ENCODE results near the gene HAT1. TPM values are rescaled to one million over a fixed set of nuclear protein-coding genes. Genes with fewer than 3 reads are reported as not detected.
"Not testable (repeated sequence)": the region's sequence is repeated elsewhere in the genome, so short reads cannot be mapped to it uniquely, and the experiment has no call there.

HAT1 gene
- total RNA-seq, 1 donor from 2014 or later, result 37.9 TPM

DNA sequence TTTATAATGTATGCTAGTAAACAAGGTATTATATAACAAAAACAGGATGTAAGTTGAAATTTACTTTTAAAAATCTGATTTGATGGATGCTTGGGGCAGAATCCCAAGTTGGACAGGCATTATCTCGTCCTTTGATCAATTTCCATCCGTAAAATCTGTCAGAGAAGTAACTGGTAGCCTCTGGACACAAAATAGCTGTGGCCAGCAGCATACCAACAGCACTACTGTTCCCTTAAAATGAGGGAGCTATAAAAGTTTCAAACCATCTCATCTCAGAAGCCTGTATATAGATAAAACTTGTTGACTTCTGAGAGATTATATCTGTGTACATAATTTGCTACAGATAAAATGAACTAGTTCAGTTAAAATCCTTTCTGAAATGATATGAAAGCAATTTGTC lies 62.8 kb downstream of the HAT1 start:
- H3K27ac Mint-ChIP-seq (ENCODE audit: unreplicated experiment), result no peak overlapping the region
- peaks cover 9% of the 10 kb centered on the region for H3K36me3 Mint-ChIP-seq (ENCODE audit: low read depth)
- DNase-seq (ENCODE audit: low spot score), result no peak

DNA sequence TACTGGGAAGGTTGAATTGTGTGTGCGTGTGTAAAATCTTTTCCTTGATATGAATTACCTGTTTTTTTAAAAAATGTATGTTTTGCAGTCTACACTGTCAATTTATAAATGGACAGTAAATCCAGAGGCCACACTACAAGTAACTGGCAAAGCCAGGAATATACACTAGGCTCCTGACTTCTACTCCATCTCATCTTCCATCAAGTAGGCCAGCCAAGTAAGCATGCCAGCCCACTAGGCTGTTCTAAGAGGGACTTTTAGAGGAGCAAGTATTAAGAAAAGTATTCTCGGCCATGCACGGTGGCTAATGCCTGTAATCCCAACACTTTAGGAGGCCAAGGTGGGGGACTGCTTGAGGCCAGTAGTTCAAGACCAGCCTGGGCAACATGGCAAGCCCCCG lies 64.5 kb downstream of the HAT1 start:
- H3K4me1 Mint-ChIP-seq (ENCODE audit: low read depth), result no peaks in the 10 kb centered on the region
- no peak for DNase-seq (ENCODE audit: low spot score)
- no peaks in the 10 kb centered on the region for H3K27me3 Mint-ChIP-seq (ENCODE audit: low read depth)

More for the DNA sequence above, 62.8 kb downstream of the HAT1 start:
- TF ChIP-seq, protein P1, sequence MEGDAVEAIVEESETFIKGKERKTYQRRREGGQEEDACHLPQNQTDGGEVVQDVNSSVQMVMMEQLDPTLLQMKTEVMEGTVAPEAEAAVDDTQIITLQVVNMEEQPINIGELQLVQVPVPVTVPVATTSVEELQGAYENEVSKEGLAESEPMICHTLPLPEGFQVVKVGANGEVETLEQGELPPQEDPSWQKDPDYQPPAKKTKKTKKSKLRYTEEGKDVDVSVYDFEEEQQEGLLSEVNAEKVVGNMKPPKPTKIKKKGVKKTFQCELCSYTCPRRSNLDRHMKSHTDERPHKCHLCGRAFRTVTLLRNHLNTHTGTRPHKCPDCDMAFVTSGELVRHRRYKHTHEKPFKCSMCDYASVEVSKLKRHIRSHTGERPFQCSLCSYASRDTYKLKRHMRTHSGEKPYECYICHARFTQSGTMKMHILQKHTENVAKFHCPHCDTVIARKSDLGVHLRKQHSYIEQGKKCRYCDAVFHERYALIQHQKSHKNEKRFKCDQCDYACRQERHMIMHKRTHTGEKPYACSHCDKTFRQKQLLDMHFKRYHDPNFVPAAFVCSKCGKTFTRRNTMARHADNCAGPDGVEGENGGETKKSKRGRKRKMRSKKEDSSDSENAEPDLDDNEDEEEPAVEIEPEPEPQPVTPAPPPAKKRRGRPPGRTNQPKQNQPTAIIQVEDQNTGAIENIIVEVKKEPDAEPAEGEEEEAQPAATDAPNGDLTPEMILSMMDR (IDR thresholded peaks at IDR 0.05), result no peak
- H3K4me3 Mint-ChIP-seq (ENCODE audit: unreplicated experiment), result no peak overlapping the region
- peaks cover 3% of the 10 kb centered on the region for H3K9me3 Mint-ChIP-seq (ENCODE audit: low read depth)
- H3K4me1 Mint-ChIP-seq (ENCODE audit: low read depth), result no peaks in the 10 kb centered on the region
- H3K27me3 Mint-ChIP-seq (ENCODE audit: low read depth), result no peaks in the 10 kb centered on the region

DNA sequence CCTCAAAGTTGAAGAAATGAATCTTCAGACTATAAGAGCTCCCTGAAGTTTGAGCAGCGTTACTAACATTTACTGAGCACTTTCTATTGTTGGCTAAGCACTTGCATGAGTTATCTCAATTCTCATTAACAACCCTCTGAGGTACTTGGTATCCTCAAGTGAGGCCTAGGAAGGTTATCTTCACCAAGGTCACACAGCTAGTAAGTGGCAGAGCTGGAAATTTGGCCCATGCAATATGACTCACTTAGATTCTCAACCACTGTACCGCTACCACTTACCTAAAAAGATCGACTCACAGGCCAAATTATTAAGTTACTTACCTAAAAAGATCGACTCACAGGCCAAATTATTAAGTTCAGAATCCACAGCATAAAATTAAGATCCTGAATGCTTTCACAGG lies 68.8 kb downstream of the HAT1 start:
- no peaks in the 10 kb centered on the region for H3K27me3 Mint-ChIP-seq (ENCODE audit: low read depth)
- TF ChIP-seq, protein P1 (IDR thresholded peaks at IDR 0.05), result no peak
- H3K4me3 Mint-ChIP-seq (ENCODE audit: unreplicated experiment), result no peak overlapping the region

More for the DNA sequence above, 64.5 kb downstream of the HAT1 start:
- Mint-ChIP-seq H3K9me3 (ENCODE audit: low read depth) (peaks cover 3% of the 10 kb centered on the region), H3K36me3 (ENCODE audit: low read depth) (peaks cover 9% of the 10 kb centered on the region), H3K4me3 (ENCODE audit: unreplicated experiment) (no peak overlapping the region), H3K27ac (ENCODE audit: unreplicated experiment) (no peak overlapping the region)
- TF ChIP-seq, protein P1 (IDR thresholded peaks at IDR 0.05), result no peak

DNA sequence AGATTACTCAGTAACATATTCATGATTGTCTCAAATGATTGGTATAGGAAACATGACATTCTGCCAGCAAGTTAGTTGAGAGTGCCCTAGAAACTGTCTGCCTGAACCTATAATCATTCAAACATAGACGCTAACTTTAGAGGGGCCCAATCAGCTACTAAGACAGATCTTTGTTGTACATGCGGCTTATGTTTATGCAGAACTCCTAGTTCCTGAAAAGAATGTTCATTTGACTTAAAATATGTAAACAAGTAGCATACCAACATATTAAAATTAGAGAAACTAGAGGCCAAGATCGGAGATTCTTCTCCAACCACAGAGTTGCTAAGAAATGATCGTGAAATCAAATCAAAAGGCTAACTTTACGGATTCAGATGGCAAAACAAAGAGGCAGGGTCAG lies 73.3 kb downstream of the HAT1 start:
- TF ChIP-seq, protein P1 (IDR thresholded peaks at IDR 0.05), result no peak
- H3K36me3 Mint-ChIP-seq (ENCODE audit: low read depth), result no peaks in the 10 kb centered on the region
- no peaks in the 10 kb centered on the region for H3K9me3 Mint-ChIP-seq (ENCODE audit: low read depth)
- H3K4me3 Mint-ChIP-seq (ENCODE audit: unreplicated experiment), result no peak overlapping the region
- no peak for DNase-seq (ENCODE audit: low spot score)
- H3K4me1 Mint-ChIP-seq (ENCODE audit: low read depth), result peaks cover 14% of the 10 kb centered on the region
- H3K27ac Mint-ChIP-seq (ENCODE audit: unreplicated experiment), result no peak overlapping the region
- H3K27me3 Mint-ChIP-seq (ENCODE audit: low read depth), result no peaks in the 10 kb centered on the region

More for the DNA sequence above, 68.8 kb downstream of the HAT1 start:
- Mint-ChIP-seq H3K4me1 (ENCODE audit: low read depth) (no peaks in the 10 kb centered on the region), H3K27ac (ENCODE audit: unreplicated experiment) (no peak overlapping the region), H3K9me3 (ENCODE audit: low read depth) (no peaks in the 10 kb centered on the region), H3K36me3 (ENCODE audit: low read depth) (no peaks in the 10 kb centered on the region)
- no peak for DNase-seq (ENCODE audit: low spot score)

DNA sequence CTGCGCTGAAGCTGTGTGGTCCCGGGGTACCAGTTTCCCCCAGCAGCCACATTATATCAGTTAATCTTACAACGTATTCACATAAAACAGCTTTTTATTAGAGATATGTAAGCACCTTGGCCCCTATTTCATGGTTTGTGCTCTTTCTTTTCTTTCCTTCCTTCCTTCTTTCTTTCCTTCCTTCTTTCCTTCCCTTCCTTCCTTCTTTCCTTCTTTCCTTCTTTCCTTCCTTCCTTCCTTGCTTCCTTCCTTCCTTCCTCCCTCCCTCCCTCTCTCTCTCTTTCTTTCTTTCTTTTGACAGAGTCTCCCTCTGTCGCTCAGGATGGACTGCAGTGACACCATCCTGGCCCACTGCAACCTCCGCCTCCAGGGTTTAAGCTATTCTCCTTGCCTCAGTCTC lies 73.8 kb downstream of the HAT1 start:
- no peaks in the 10 kb centered on the region for H3K27me3 Mint-ChIP-seq (ENCODE audit: low read depth)
- DNase-seq (ENCODE audit: low spot score), result no peak
- no peaks in the 10 kb centered on the region for H3K9me3 Mint-ChIP-seq (ENCODE audit: low read depth)
- H3K36me3 Mint-ChIP-seq (ENCODE audit: low read depth), result no peaks in the 10 kb centered on the region
- no peak overlapping the region for H3K4me3 Mint-ChIP-seq (ENCODE audit: unreplicated experiment)
- H3K4me1 Mint-ChIP-seq (ENCODE audit: low read depth), result peaks cover 17% of the 10 kb centered on the region
- no peak overlapping the region for H3K27ac Mint-ChIP-seq (ENCODE audit: unreplicated experiment)
- TF ChIP-seq, protein P1 (IDR thresholded peaks at IDR 0.05), result no peak

DNA sequence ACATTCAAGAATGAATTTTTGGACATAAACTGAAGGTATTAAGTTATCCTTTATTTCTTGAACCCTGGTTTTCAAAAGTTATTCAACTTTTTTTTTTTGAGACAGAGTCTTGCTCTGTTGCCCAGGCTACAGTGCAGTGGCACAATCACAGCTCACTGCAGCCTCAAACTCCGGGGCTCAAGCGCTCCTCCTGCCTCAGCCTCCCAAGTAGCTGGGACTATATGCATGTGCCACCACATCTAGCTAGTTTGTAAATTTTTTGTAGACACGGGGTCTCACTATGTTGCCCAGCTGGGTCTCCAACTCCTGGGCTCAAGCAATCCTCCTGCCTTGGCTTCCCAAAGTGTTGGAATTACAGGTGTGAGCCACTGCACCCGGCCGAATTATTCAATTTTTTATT lies 74.8 kb downstream of the HAT1 start:
- H3K4me3 Mint-ChIP-seq (ENCODE audit: unreplicated experiment); H3K9me3 Mint-ChIP-seq (ENCODE audit: low read depth); DNase-seq (ENCODE audit: low spot score); H3K27me3 Mint-ChIP-seq (ENCODE audit: low read depth); H3K36me3 Mint-ChIP-seq (ENCODE audit: low read depth); H3K27ac Mint-ChIP-seq (ENCODE audit: unreplicated experiment): not testable (repeated sequence)
- peaks cover 17% of the 10 kb centered on the region for H3K4me1 Mint-ChIP-seq (ENCODE audit: low read depth)

Measured in chondrocyte (in vitro differentiated cells).